RPMI8226 (cell line): ENCODE results near the gene SCUBE1.

Experiments
- DNase-seq: peaks from one replicate; pipeline ENCODE4 v3.0.0-alpha.2; 2015

SCUBE1 gene

GRCh38 chr22:43151251-43152002 is 191.7 kb downstream of the SCUBE1 start, which contains the start of gene TSPO:
Gene TSPO, plus strand, starts transcription at chr22:43151559. Its CDS starts 7,680 bp downstream, at chr22:43159239.
- peak; percentile 69 for DNase-seq

- no peak for DNase-seq
These were observed 192.4 kb downstream of the SCUBE1 start for GRCh38 chr22:43150731-43151206.

- DNase-seq, result peak; percentile 89
These were observed 194.6 kb downstream of the SCUBE1 start for GRCh38 chr22:43148581-43148980.

GRCh38 chr22:43147821-43148220 is 195.4 kb downstream of the SCUBE1 start:
- DNase-seq, result peak; percentile 91
